ENCODE results near the gene IBTK. TPM values are rescaled to one million over a fixed set of nuclear protein-coding genes. Genes with fewer than 3 reads are reported as not detected.
"Not testable (repeated sequence)": the region's sequence is repeated elsewhere in the genome, so short reads cannot be mapped to it uniquely, and the experiment has no call there.

Gene IBTK, protein sequence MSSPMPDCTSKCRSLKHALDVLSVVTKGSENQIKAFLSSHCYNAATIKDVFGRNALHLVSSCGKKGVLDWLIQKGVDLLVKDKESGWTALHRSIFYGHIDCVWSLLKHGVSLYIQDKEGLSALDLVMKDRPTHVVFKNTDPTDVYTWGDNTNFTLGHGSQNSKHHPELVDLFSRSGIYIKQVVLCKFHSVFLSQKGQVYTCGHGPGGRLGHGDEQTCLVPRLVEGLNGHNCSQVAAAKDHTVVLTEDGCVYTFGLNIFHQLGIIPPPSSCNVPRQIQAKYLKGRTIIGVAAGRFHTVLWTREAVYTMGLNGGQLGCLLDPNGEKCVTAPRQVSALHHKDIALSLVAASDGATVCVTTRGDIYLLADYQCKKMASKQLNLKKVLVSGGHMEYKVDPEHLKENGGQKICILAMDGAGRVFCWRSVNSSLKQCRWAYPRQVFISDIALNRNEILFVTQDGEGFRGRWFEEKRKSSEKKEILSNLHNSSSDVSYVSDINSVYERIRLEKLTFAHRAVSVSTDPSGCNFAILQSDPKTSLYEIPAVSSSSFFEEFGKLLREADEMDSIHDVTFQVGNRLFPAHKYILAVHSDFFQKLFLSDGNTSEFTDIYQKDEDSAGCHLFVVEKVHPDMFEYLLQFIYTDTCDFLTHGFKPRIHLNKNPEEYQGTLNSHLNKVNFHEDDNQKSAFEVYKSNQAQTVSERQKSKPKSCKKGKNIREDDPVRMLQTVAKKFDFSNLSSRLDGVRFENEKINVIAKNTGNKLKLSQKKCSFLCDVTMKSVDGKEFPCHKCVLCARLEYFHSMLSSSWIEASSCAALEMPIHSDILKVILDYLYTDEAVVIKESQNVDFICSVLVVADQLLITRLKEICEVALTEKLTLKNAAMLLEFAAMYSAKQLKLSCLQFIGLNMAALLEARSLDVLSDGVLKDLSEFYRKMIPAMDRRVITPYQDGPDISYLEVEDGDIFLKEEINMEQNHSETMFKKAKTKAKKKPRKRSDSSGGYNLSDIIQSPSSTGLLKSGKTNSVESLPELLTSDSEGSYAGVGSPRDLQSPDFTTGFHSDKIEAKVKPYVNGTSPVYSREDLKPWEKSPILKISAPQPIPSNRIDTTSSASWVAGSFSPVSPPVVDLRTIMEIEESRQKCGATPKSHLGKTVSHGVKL (N-terminal part only)
- total RNA-seq: 41.8 and 44.8 TPM in 2 replicates

DNA sequence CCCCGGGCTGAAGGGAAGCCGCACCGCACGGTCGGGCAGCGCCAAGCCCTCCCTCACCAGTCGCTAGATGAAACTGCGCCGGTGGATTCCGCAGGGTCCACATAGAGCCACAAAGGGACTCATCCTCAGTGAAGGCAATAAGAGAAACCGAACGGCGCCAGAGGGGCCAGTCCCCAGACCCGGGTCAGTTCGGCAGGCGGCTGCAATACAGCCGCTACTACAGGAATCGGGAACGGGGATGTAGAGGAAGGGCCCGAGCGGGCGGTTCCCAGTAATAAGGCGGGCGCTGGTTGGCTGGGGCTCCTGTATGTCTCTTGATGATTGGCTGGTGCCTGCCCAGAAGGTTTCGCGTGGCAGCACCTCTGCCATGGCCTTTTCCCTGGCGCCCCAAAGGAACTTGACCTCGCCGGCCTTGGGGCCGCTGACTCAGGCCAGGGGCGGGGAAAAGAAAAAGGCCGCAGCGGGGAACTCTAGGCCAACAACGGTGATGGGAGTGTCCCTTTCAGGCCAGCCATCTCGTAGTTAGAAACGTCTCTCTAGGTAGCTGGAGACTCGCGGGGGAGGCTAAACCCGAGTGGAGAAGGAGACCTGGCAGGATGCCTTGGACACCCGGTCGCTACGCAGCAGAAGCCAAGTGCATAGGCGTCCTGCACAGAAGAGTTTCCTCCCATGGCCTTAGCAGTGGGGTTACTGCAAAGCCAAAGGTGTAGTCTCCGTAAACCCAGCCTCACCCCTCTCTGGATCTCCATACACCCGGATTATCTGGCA is at the start of gene IBTK:
TSS of gene IBTK (minus strand) at position 240 of the 768 bp plus-strand sequence. CDS start 7,258 bp downstream, outside the sequence.
- DNase-seq (ENCODE audit: low read depth, low spot score): peak; percentile 77

DNA sequence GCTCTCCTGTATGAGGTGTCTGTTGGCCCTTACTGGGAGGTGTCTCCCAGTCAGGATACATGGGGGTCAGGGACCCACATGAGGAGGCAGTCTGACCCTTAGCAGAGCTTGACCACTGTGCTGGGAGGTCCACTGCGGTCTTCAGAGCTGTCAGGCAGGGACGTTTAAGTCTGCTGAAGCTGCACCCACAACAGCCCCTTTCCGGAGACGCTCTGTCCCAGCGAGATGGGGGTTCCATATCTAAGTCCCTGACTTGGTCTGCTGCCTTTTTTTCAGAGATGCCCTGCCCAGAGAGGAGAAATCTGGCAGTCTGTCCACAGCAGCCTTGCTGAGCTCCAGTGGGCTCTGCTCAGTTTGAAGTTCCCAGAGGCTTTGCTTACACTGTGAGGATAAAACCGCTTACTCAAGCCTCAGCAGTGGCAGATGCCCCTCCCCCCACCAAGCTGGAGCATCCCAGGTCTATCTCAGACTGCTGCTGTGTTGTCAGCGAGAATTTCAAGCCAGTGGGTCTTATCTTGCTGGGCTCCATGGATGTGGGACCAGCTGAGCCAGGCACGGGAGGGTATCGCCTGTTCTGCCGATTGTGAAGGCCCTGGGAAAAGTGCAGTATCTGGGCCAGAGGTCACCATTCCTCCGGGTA is 36.3 kb upstream of the IBTK start:
- DNase-seq (ENCODE audit: low read depth, low spot score): no peak

GRCh38 chr6:82281550-82281949 is 34.0 kb upstream of the IBTK start:
- DNase-seq (ENCODE audit: low read depth, low spot score): not testable (repeated sequence)

GRCh38 chr6:82277686-82278085 is 30.1 kb upstream of the IBTK start:
- no peak for DNase-seq (ENCODE audit: low read depth, low spot score)

GRCh38 chr6:82275686-82276085 is 28.1 kb upstream of the IBTK start:
- no peak for DNase-seq (ENCODE audit: low read depth, low spot score)

DNA sequence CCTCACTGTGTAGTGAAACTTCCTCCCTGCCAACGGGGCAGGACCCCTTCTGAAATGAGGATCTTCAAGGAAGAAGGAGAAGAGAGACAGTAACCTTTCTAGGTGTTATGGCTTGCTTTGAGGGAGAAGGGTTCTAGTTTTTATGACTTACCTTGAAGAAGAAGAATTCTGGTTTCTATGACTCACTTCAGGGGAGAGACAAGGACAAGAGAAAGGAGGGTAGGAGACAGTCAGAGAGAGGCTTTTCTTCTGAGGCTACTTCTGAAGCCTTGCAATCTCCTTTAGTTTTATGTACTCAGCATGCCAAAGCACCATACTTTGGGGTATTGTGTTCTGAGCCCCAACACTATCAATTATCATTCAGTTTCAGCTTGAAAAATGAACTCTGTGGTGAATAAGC is 25.8 kb upstream of the IBTK start:
- no peak for DNase-seq (ENCODE audit: low read depth, low spot score)

GRCh38 chr6:82270881-82271635 is 23.5 kb upstream of the IBTK start:
- no peak for DNase-seq (ENCODE audit: low read depth, low spot score)

GRCh38 chr6:82268301-82268846 is 20.8 kb upstream of the IBTK start:
- no peak for DNase-seq (ENCODE audit: low read depth, low spot score)

- DNase-seq (ENCODE audit: low read depth, low spot score): no peak
Measured at GRCh38 chr6:82264824-82265223, 17.3 kb upstream of the IBTK start.

DNA sequence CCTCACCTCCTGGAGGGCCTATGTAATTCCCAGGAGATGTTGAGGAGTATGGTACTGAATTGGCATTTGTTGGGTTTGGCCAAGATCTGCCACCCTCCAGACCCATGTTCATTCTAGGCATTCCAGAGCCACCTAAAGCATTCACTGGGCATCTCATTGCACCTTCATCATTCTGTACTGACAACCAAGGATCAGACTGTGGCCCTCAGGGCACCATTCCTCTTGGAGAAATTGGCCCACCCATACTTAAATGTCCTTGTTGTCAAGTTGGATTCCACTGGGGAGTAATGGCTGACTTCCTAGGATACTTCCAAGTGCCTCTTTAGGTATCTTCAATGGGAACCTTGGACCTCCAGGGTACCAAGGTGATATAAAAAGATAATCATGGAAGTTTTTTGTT is 16.8 kb upstream of the IBTK start:
- no peak for DNase-seq (ENCODE audit: low read depth, low spot score)

- DNase-seq (ENCODE audit: low read depth, low spot score): no peak
Measured at GRCh38 chr6:82263916-82264315, 16.4 kb upstream of the IBTK start.

DNA sequence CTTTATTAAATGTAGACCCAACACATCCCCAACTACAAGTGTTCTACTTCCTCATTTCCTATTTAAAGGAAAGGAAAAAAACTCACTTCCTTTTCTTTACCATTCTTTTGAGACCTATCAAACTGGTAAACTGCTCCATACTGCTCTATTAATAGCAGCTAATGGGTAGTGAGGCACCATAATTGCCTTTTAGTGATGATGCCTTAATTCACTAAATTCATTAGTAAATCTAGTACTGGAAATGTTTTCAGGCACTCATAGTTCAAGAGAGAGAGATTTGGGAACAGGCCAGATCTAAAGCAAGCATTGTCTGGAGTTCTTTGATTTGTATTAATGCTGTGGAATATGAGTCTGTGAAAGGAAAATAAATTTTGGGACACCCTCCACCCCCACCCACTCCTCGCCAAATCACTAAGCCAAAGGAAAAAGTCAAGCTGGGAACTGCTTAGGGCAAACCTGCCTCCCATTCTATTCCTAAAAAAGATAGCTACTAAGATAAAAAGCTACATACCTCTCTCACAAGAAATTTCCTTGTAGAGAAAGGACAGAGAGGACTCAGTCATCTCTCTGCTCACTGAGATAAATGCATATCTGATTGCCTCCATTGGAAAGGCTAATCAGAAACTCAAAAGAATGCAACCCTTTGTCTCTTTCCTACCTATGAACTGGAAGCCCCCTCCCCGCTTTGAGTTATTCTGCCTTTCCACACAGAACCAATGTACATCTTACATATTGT is 13.6 kb upstream of the IBTK start:
- no peak for DNase-seq (ENCODE audit: low read depth, low spot score)

- DNase-seq (ENCODE audit: low read depth, low spot score): no peak
Measured at GRCh38 chr6:82259389-82259788, 11.8 kb upstream of the IBTK start.

DNA sequence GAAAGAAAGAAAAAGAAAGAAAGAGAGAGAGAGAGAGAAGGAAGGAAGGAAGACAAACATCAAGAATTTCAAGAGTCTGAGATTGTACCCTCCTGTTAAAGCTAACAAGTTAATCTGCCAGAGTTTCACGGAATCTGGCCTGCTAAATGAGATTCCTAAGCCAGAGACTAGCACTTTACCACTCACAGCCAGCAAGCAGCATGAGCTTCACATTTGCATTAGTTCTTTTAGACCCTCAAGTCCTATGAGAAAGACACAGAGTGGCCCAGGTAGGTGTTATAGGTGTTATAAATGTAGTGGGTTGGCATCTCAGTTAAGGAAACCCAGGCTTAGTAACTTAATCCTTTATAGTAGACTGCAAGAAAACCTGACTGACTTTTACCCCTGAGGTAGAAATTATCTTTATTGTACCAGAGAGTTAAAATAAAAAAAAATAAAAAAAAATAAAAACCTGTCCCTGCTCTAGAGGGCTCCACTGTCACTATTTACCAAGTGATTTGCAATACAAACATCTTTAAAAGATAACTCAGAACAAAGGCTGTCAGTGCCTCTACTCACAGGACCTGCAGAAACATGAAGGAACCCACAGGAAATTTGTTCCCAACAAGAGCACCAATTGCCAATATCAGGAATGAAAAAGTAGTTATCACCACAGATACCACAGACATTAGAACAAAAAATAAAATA is 9.7 kb upstream of the IBTK start:
- no peak for DNase-seq (ENCODE audit: low read depth, low spot score)

- DNase-seq (ENCODE audit: low read depth, low spot score): not testable (repeated sequence)
Measured at GRCh38 chr6:82254722-82255121, 7.2 kb upstream of the IBTK start.

DNA sequence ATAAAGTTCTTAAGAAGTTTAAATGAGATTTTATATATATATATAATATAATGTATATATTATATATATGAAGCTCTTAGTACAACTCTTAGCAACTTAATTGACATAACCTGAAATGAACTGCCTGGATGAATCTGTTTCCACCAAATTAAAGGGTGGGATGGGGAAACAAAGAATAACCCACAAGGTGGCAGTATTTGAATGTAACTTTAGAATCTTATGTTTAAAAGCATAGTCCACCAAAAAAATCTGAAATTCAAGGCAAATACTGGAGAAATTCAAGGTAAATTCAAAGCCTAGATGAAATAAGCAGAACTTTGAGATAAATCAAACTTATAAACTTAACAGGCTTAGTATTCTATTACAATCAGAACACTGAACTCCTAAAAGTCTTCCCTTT is 4.4 kb upstream of the IBTK start:
- no peak for DNase-seq (ENCODE audit: low read depth, low spot score)

DNA sequence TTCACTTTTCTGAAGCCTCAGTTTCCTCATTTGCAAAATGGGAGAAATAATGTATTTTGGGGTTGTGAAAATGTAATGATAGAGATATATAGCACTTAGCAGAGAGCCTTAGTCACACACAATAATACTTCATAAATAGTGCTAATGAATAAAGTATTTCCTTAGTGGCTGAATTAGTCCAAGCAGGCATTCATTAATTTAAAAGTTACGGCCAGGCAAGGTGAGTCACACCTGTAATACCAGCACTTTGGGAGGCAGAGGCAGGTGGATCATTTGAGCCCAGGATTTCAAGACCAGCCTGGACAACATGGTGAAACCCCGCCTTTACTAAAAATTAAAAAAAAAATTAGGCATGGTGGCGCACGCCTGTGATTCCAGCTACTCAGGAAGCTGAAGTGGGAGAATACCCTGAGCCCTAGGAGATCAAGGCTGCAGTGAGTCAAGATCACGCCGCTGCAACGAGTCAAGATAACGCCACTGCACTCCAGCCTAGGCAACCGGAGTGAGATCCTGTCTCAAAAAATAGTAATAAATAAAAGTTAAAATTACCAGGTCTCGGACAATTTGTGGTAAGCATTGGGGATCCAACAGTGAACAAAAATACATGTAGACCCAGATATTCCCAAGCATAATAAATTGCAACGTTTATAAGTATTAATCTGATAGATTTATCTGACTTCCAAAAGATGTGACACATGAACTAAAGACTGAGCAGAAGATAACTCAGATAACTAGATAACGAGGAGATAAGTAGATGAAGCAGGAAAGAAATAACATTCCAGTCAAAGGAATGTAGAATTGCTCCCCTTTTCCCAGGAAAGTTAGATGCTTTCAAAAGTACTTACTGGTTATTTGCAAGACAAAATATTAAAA is 2.1 kb upstream of the IBTK start:
- DNase-seq (ENCODE audit: low read depth, low spot score): no peak

Measured in pulmonary artery endothelial cell (primary cell).